ENCODE data around the gene LUZP1.

- no peak for TF ChIP-seq CTCF (IDR thresholded peaks at IDR 0.05)
- no peak for TF ChIP-seq POLR2A (IDR thresholded peaks at IDR 0.05)
Measured at GRCh38 chr1:23196627-23197328, 28.1 kb upstream of the LUZP1 start.
